HG03520 (cell line): ENCODE measurements around the gene VCAM1.

Experiments used
- ATAC-seq: cut with Tn5 transposase; IDR thresholded peaks from one replicate; pipeline ENCODE4 v1.9.1; 2021; ENCODE audit warnings: mild to moderate bottlenecking, moderate library complexity; ENCODE audit not compliant: unreplicated experiment

VCAM1 gene

GRCh38 chr1:100721526-100722207 is 2.1 kb downstream of the VCAM1 start:
- ATAC-seq: no peak

GRCh38 chr1:100722221-100722620 is 2.7 kb downstream of the VCAM1 start:
- ATAC-seq: no peak

- no peak for ATAC-seq
These were observed 4.7 kb downstream of the VCAM1 start for GRCh38 chr1:100724281-100724680.

- ATAC-seq: no peak
These were observed 10.6 kb downstream of the VCAM1 start for GRCh38 chr1:100730130-100730529.

- no peak for ATAC-seq
These were observed 11.8 kb downstream of the VCAM1 start for GRCh38 chr1:100731309-100731708.

GRCh38 chr1:100731758-100732157 is 12.2 kb downstream of the VCAM1 start:
- no peak for ATAC-seq

GRCh38 chr1:100734676-100735075 is 15.1 kb downstream of the VCAM1 start:
- ATAC-seq: no peak

- ATAC-seq: no peak
These were observed 15.7 kb downstream of the VCAM1 start for GRCh38 chr1:100735244-100735643.

GRCh38 chr1:100736324-100736723 is 16.8 kb downstream of the VCAM1 start:
- ATAC-seq: no peak

- no peak for ATAC-seq
These were observed 17.2 kb downstream of the VCAM1 start for GRCh38 chr1:100736746-100737145.

- ATAC-seq: no peak
These were observed 27.0 kb downstream of the VCAM1 start for GRCh38 chr1:100746542-100746932.

GRCh38 chr1:100747771-100748170 is 28.2 kb downstream of the VCAM1 start:
- no peak for ATAC-seq

GRCh38 chr1:100750005-100750885 is 30.7 kb downstream of the VCAM1 start:
- ATAC-seq: no peak

GRCh38 chr1:100752791-100753190 is 33.2 kb downstream of the VCAM1 start:
- ATAC-seq: no peak

- no peak for ATAC-seq
These were observed 38.4 kb downstream of the VCAM1 start for GRCh38 chr1:100757946-100758345.

GRCh38 chr1:100759188-100759587 is 39.6 kb downstream of the VCAM1 start:
- no peak for ATAC-seq

- ATAC-seq: no peak
These were observed 41.0 kb downstream of the VCAM1 start for GRCh38 chr1:100760511-100760910.

GRCh38 chr1:100762461-100762860 is 42.9 kb downstream of the VCAM1 start:
- no peak for ATAC-seq

GRCh38 chr1:100767176-100767890 is 47.8 kb downstream of the VCAM1 start:
- ATAC-seq: no peak

GRCh38 chr1:100769323-100769722 is 49.8 kb downstream of the VCAM1 start:
- no peak for ATAC-seq

- ATAC-seq: no peak
These were observed 50.5 kb downstream of the VCAM1 start for GRCh38 chr1:100769906-100770646.
